GM18499 (cell line): ENCODE results near the gene E2F3.

Source experiments
- ATAC-seq: cut with Tn5 transposase; IDR thresholded peaks from one replicate; pipeline ENCODE4 v1.9.1; 2021; ENCODE audit warnings: moderate number of reproducible peaks; ENCODE audit not compliant: insufficient read depth, unreplicated experiment

Gene E2F3

GRCh38 chr6:20401205-20402091 is at the start of gene E2F3:
E2F3 (plus strand) TSS chr6:20401879; CDS start chr6:20402233, 354 bp downstream.
- peak; percentile 71 for ATAC-seq

GRCh38 chr6:20352346-20352745 is 49.3 kb upstream of the E2F3 start:
- ATAC-seq = no peak

- no peak for ATAC-seq
These were observed 48.5 kb upstream of the E2F3 start for GRCh38 chr6:20353134-20353533.

- no peak for ATAC-seq
These were observed 47.3 kb upstream of the E2F3 start for GRCh38 chr6:20354366-20354765.

GRCh38 chr6:20360471-20361119 is 41.1 kb upstream of the E2F3 start:
- no peak for ATAC-seq

GRCh38 chr6:20362623-20363022 is 39.1 kb upstream of the E2F3 start:
- no peak for ATAC-seq

GRCh38 chr6:20364327-20364726 is 37.4 kb upstream of the E2F3 start:
- no peak for ATAC-seq

GRCh38 chr6:20365456-20365855 is 36.2 kb upstream of the E2F3 start:
- ATAC-seq = peak; percentile 72

- no peak for ATAC-seq
These were observed 35.4 kb upstream of the E2F3 start for GRCh38 chr6:20366082-20366830.

- no peak for ATAC-seq
These were observed 33.8 kb upstream of the E2F3 start for GRCh38 chr6:20367743-20368485.

- ATAC-seq = no peak
These were observed 31.3 kb upstream of the E2F3 start for GRCh38 chr6:20370393-20370792.

- ATAC-seq = no peak
These were observed 30.9 kb upstream of the E2F3 start for GRCh38 chr6:20370801-20371200.

- ATAC-seq = no peak
These were observed 26.2 kb upstream of the E2F3 start for GRCh38 chr6:20375436-20375835.

GRCh38 chr6:20377623-20378265 is 23.9 kb upstream of the E2F3 start:
- no peak for ATAC-seq

GRCh38 chr6:20379231-20379630 is 22.4 kb upstream of the E2F3 start:
- no peak for ATAC-seq

- ATAC-seq = no peak
These were observed 15.5 kb upstream of the E2F3 start for GRCh38 chr6:20386218-20386617.

GRCh38 chr6:20389066-20389465 is 12.6 kb upstream of the E2F3 start:
- ATAC-seq = no peak

GRCh38 chr6:20393297-20393696 is 8.4 kb upstream of the E2F3 start:
- no peak for ATAC-seq

- no peak for ATAC-seq
These were observed 2.2 kb upstream of the E2F3 start for GRCh38 chr6:20399518-20399917.
